Prostate gland (tissue), 2 donors: ENCODE results near the gene CFAP210. TPM values are rescaled to one million over a fixed set of nuclear protein-coding genes. Genes with fewer than 3 reads are reported as not detected.

Source experiments
- DNase-seq: peaks from one replicate; pipeline ENCODE4 v3.0.0-alpha.2; 2019; ENCODE audit warnings: low spot score
- H3K27ac ChIP-seq, 2 donors: fragments of 200-600 bp; sonication (generic); 2 replicates each; pipeline ENCODE4 v1.5.1; 2017 to 2019
- H3K27me3 ChIP-seq: fragments of 200-600 bp; sonication (generic); replicated peaks from 2 replicates; pipeline ENCODE4 v1.5.1; 2019; ENCODE audit not compliant: insufficient read depth
- H3K36me3 ChIP-seq, 2 donors: fragments of 200-600 bp; sonication (generic); 1 replicate in 1 of 2; 2 replicates in 1 of 2; pipeline versions ENCODE4 v1.5.1 to v1.8.1; 2017 to 2019
- H3K4me1 ChIP-seq: fragments of 200-600 bp; sonication (generic); replicated peaks from 2 replicates; pipeline ENCODE4 v1.5.1; 2019
- H3K4me3 ChIP-seq, 2 donors: fragments of 200-600 bp; sonication (generic); 2 replicates each; pipeline ENCODE4 v1.5.1; 2017 to 2019
- H3K9me3 ChIP-seq: fragments of 200-600 bp; sonication (generic); 2 replicates; pipeline ENCODE4 v1.5.1; 2017
- POLR2A ChIP-seq: fragments of 450-650 bp; IDR thresholded peaks from one replicate; pipeline ENCODE4 v1.6.1; 2016; ENCODE audit warnings: antibody characterized with exemption, mild to moderate bottlenecking
- POLR2AphosphoS5 ChIP-seq: sonication (generic); formaldehyde crosslinking; IDR thresholded peaks from one replicate; pipeline ENCODE4 v1.6.1; 2017; ENCODE audit warnings: antibody characterized with exemption
- WGBS: methylation state at CpG from one replicate; pipeline ENCODE4 v1.1.5; 2018; 5-methylcytosine and 5-hydroxymethylcytosine counted together
- intact Hi-C: fragments of 100-400 bp; cut with DNase I; formaldehyde crosslinking; loops from one replicate; pipeline ENCODE4 v1.14.2; 2022
- total RNA-seq, 2 donors: library from RNA; depleted of rRNA; stranded (reverse); fragments of >200 nt; gene quantifications; one replicate each; pipeline ENCODE4 v1.1.0, GENCODE V29; 2016
- TF ChIP-seq, protein P1 (sequence below), 4 experiments: fragments of 200-600 bp in 2 of 4; fragments of 450-650 bp in 2 of 4; sonication (generic) in 2 of 4; IDR thresholded peaks; 1 replicate in 3 of 4; 2 replicates in 1 of 4; pipeline ENCODE4 v1.5.1; 2016 to 2019; ENCODE audit warnings: antibody characterized with exemption in 4 of 4, mild to moderate bottlenecking in 2 of 4, moderate library complexity in 2 of 4

CFAP210 gene
- total RNA-seq, 2 donors from 2014 or later = 0.27 to 1.0 TPM

DNA sequence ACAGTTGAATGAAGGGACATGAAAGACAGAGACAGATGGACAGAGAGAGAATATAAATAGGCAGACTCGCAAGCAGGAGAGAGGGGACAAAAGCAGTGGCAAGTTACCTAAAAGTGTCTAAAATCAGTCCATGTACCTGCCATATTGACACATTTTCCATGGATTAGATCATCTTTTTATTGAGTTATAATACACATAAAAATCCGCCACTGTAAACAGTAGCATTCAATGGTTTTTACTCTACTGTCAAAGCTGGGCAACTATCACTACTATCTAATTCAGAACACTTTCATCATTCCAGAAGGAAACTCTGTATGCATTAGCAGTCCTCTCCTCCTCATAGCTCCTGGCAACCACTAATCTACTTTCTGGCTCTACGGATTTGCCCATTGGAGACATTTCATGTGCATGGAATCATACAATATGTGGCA is 10.1 kb downstream of the CFAP210 start:
- no peak for DNase-seq
- Histone ChIP-seq H3K9me3 (no peaks in the 10 kb centered on the region), H3K4me3 (no peak overlapping the region), H3K27ac (no peak overlapping the region), H3K4me1 (no peaks in the 10 kb centered on the region), H3K27me3 (no peaks in the 10 kb centered on the region), H3K36me3 (no peaks in the 10 kb centered on the region)
- no peak for TF ChIP-seq POLR2AphosphoS5
- TF ChIP-seq, protein P1, sequence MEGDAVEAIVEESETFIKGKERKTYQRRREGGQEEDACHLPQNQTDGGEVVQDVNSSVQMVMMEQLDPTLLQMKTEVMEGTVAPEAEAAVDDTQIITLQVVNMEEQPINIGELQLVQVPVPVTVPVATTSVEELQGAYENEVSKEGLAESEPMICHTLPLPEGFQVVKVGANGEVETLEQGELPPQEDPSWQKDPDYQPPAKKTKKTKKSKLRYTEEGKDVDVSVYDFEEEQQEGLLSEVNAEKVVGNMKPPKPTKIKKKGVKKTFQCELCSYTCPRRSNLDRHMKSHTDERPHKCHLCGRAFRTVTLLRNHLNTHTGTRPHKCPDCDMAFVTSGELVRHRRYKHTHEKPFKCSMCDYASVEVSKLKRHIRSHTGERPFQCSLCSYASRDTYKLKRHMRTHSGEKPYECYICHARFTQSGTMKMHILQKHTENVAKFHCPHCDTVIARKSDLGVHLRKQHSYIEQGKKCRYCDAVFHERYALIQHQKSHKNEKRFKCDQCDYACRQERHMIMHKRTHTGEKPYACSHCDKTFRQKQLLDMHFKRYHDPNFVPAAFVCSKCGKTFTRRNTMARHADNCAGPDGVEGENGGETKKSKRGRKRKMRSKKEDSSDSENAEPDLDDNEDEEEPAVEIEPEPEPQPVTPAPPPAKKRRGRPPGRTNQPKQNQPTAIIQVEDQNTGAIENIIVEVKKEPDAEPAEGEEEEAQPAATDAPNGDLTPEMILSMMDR (IDR thresholded peaks at IDR 0.05) = no peak
- TF ChIP-seq POLR2A = no peak
- 62% methylated on average over 3 of the region's 3 CpGs for WGBS
- intact Hi-C loops = no loop called here

DNA sequence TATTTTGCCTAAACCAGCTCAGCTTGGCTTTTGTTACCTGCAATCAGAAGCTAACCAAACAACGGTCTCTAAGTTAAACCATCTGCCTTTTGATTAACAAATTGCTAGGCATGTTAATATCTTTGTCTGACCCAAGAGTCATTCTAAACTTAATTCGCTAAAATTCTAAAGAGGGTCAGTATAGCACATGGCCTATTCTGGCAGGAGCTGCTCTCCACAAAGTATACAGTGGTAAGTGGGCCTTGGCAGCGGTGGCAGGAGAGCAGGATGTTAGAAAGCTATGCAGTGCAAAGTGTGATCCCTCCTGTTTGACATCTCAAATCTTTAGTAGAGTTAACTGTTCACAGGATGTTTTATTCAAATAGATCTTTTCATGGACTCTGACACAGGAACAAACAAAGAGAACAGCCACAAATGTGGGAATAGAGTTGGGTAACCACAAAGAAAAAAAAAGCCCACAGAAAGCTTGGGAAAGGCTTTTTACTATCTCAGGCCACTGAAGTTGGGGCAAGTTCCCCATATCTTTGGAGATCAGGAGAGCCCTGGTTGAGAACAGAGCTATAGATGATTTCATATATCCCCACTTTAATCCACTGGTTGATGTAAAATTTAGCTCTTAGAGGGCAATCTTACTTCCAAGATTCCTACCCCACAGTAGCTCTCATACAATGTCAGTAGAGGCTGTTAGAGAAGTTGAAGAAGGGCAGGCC is 10.6 kb downstream of the CFAP210 start:
- DNase-seq = no peak
- intact Hi-C loops = no loop called here
- no peaks in the 10 kb centered on the region for H3K27me3 ChIP-seq
- no peaks in the 10 kb centered on the region for H3K9me3 ChIP-seq
- no peaks in the 10 kb centered on the region for H3K4me1 ChIP-seq
- TF ChIP-seq POLR2A (no peak), POLR2AphosphoS5 (no peak)
- TF ChIP-seq, protein P1 (IDR thresholded peaks at IDR 0.05) = no peak
- 59% methylated on average over 3 of the region's 3 CpGs for WGBS
- no peak overlapping the region for H3K4me3 ChIP-seq
- H3K27ac ChIP-seq = no peak overlapping the region
- no peaks in the 10 kb centered on the region for H3K36me3 ChIP-seq

DNA sequence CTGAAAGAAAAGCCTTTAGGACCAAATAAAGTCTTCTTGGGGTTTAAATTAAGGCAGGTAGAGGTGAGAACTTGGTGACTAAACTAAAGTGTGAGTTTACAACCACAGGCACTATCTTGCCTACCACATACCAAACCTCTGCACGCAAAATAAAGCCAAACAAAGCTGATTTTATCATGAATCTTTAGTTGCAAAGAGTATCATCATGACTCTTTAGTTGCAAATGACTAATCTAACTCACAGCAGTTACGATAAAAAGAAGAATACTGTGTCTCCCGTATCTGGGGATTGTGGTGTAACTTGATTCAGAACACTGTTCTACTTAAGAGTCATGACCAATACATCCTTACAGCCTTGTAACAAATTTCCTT is 11.2 kb downstream of the CFAP210 start:
- Histone ChIP-seq H3K4me3 (no peak overlapping the region), H3K36me3 (no peaks in the 10 kb centered on the region), H3K4me1 (no peaks in the 10 kb centered on the region), H3K9me3 (no peaks in the 10 kb centered on the region), H3K27me3 (no peaks in the 10 kb centered on the region), H3K27ac (no peak overlapping the region)
- intact Hi-C loops = no loop called here
- WGBS = 43% methylated on average over 3 of the region's 3 CpGs
- no peak for DNase-seq
- TF ChIP-seq POLR2A = no peak
- no peak for TF ChIP-seq POLR2AphosphoS5
- TF ChIP-seq, protein P1 (IDR thresholded peaks at IDR 0.05) = no peak

DNA sequence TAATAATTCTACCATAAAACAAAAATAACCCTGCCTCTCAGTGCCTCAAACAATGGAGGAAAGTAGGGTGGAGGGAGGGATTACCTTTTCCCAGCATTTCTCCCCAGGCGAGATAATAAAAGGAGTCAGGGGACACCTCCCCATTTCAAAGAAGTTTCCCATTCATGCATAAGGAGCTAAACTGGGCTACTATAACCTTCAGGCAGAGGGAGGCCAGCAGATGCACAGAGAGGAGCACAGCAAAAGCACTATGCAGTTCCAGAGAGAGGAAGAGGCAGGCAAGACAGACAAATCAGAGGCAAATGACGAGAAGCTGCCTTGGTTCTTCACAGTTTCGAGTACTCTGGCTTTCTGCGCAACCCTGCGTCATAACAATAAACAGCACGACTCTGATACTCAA is 17.4 kb downstream of the CFAP210 start:
- no peaks in the 10 kb centered on the region for H3K9me3 ChIP-seq
- intact Hi-C loops = no loop called here
- H3K36me3 ChIP-seq = no peaks in the 10 kb centered on the region
- no peak overlapping the region for H3K27ac ChIP-seq
- DNase-seq = no peak
- 83% methylated on average over 6 of the region's 6 CpGs for WGBS
- TF ChIP-seq POLR2A (no peak), POLR2AphosphoS5 (no peak)
- TF ChIP-seq, protein P1 (IDR thresholded peaks at IDR 0.05) = no peak
- H3K4me1 ChIP-seq = no peaks in the 10 kb centered on the region
- H3K27me3 ChIP-seq = no peaks in the 10 kb centered on the region
- H3K4me3 ChIP-seq = no peak overlapping the region

DNA sequence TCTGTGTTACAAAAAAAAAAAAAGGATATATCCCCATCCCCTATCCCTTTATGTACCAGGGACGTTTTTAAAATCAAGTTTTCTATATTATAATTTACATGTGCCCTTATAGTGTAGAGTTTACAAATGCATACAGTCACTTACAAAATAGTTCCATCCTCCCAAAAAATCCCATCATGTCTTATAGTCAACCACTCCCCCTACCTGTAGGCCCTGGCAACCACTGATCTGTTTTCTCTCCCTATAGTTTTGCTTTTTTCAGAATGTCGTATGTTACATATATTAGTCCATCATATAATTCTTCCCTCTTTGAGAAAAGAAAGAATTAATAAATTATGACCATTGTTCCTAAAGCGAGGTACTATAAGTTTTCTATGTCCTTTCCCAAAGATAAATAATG is 17.8 kb downstream of the CFAP210 start:
- H3K4me1 ChIP-seq = no peaks in the 10 kb centered on the region
- 71% methylated on average over 3 of the region's 3 CpGs for WGBS
- no peaks in the 10 kb centered on the region for H3K27me3 ChIP-seq
- H3K9me3 ChIP-seq = no peaks in the 10 kb centered on the region
- no peak overlapping the region for H3K4me3 ChIP-seq
- DNase-seq = no peak
- no peak overlapping the region for H3K27ac ChIP-seq
- no peaks in the 10 kb centered on the region for H3K36me3 ChIP-seq
- TF ChIP-seq POLR2A (no peak), POLR2AphosphoS5 (no peak)
- TF ChIP-seq, protein P1 (IDR thresholded peaks at IDR 0.05) = no peak
- intact Hi-C loops = no loop called here
